ENCODE measurements around the gene GANAB.
A peak's percentile ranks its signal among the peaks of the same experiment; 100 is the strongest.
"Not testable (repeated sequence)": the region's sequence is repeated elsewhere in the genome, so short reads cannot be mapped to it uniquely, and the experiment has no call there.

GANAB gene

GRCh38 chr11:62621027-62621566 is 25.3 kb downstream of the GANAB start:
- no peak for DNase-seq

GRCh38 chr11:62616957-62617356 is 29.5 kb downstream of the GANAB start:
- DNase-seq: not testable (repeated sequence)

GRCh38 chr11:62615521-62615920 is 30.9 kb downstream of the GANAB start:
- no peak for DNase-seq

GRCh38 chr11:62614275-62614674 is 32.1 kb downstream of the GANAB start:
- peak; percentile 62 for DNase-seq

GRCh38 chr11:62613291-62613778 is 33.1 kb downstream of the GANAB start:
- DNase-seq: no peak

DNA sequence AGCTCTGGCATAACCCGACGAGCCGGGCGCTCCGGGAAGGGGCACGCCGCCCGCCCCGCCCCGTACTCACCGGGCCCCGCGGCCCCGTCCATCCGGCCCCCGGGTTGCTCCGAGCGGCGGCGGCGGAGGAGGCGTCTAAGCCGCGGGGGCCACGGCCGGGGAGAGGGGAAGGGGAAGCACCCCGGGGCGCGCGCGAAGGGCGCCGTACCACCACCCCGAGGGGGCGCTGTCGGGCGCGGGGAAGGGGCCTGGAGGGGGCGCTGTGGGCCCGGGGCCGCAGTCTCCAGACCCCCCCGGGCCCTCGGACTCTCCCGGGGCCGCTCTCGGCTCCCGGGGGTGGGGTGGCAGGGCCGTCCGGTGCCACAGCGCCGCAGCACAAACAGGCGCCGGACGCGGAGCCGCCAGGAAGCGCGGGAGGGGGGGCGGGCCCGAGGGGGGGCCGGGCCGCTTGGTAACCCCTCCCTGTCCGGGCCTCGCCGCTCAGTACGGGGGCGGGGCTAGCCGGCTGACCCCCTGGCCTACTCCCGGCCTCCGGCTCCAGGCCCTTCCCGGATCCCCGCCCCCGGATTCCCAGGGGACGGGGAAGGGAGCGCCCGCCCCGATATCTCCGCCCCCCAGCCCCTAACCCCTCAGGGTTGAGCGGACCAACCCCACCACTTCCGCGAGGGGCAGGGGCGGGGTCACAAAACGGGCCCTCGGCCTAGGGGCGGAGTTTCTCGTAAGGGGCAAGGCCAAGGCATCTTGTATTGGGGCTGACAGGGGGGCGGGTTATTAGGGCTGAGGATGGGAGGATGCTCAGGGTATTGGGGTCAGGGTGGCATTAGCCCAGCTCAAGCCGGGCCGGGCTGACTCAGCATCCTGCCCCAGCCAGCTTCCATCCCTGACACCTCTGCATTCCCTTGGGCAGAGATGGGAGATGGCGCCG is 33.8 kb downstream of the GANAB start, which contains the start of the genes EML3 and ROM1:
EML3 (minus strand) TSS at position 410 of the 925 bp plus-strand sequence; CDS start at position 92, 318 bp downstream.
ROM1 (plus strand) TSS at position 892 of the 925 bp plus-strand sequence; CDS start at position 917, 25 bp downstream.
- DNase-seq: peak; percentile 87

DNA sequence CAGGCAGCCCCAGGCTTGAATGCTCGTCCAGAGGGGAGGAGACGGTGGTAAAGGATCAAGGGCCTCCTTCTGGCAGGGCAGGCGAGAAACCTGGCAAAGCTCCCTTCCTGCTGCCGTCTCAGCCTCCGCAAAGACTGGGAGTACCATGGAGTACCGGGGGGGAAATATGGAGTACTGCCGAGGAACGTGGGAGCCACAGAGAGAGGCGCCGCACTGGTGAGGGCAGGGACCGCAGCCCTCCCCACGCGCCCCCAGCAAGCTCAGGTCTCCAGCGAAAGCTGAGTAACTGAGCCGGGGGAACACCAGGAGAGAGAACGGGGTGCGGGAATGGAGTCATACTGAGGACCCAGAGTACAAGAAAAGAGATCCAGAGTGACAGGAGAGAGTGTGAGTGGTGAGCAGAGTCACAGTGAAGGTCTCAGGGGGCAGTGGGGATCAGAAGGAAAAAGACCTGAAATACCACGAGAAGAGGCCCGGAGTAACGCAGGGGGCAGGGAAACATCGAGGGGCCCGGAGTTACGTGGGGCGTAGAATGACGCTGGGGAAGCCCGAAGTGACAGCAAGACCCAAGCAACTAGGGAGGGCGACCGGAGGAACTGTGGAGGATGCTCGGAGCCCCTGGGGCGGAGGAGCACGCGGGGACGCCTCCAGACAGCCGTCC is 34.6 kb downstream of the GANAB start:
- peak; percentile 61 for DNase-seq

DNA sequence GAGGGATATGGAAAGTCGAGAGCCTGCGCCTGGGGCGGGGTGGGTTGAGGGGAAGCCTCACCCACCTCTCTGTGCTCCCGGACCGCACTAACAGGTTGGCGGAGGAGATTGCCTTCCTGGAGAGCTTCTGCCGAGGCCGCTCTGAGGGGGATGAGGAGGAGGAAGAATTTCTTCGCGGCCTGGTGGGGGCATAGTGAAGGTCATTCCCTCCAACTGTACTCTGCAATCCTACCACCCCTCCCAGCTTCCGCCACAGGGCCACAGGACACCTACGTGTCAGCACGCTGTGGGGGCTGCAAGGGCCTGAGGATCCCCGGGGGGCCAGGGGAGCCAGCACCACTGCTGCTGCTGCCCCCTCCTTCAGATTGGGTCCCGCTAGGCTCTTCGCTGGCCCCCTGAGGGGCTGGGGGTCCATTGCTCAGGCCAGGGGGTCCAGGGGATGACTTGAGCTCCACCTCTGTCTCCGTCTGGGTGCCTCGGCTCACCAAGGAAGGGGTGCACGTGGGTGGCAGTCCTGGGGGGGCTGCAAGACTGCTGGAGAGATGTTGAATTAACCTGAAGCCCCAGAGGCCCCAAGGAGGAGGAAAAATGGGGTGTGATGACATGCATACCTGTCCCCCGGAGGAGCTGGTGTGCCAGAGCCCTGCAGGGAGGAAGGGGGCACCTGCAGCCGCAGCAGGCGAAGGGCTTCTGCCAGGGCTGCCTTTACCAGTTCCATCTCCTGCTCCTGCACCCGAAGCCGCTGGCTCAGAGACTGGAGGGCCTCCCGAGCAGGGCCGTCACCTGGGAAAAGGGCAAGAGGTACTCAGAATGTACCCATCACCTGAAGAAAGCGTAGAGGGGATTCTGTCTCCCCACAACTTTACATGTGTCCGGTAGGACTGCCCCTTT is 35.4 kb downstream of the GANAB start:
- DNase-seq: no peak

- DNase-seq: no peak
Measured at GRCh38 chr11:62610403-62610802, 36.0 kb downstream of the GANAB start.

DNA sequence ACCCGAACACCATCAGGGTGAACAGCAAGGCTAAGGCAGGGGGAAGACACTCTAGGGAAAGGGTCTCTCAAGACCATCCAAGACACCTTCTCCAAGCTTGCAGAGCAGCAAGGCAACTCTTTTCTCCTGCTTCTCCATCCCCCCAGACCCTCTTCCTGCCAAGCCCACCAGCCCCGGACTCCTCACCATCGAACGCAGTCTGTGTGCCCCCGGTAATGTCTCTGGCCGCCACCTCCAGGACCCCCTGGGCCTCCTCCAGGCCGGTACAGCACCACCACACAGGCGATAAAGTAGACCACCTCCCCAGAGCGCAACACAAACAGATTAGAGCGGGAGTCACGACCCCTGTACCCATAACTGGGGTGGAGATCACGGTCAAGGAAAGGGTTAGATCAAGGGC is 37.6 kb downstream of the GANAB start:
- no peak for DNase-seq

GRCh38 chr11:62607714-62608113 is 38.7 kb downstream of the GANAB start:
- DNase-seq: no peak

GRCh38 chr11:62605902-62606301 is 40.5 kb downstream of the GANAB start:
- DNase-seq: no peak

GRCh38 chr11:62605467-62605866 is 40.9 kb downstream of the GANAB start:
- DNase-seq: no peak

DNA sequence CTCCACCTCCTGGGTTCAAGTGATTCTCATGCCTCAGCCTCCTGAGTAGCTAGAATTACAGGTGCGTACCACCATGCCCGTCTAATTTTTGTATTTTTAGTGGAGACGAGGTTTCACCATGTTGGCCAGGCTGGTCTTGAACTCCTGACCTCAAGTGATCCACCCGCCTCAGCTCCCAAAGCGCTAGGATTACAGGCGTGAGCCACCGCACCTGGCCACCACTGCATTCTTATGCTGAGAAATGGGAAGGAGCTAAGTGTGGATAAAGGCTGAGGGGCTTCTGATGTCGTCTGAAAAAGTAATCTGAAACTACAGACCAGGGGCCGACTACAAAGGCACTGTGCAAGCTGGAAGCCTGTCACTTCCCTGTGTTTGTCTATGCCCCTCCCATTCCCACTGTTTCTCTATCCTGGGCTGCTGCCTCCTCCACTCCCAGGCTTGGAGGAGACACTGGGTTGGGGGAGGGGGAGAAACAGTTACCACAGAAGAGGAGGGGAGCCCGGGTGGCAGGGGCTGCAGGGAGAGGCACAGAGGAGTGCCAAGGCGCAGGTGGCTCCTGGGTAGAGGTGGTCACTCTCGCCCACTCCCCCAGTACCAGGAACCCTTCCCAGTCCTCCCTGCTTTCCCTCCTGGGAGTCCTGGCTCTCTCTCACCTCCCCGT is 41.8 kb downstream of the GANAB start:
- DNase-seq: no peak

DNA sequence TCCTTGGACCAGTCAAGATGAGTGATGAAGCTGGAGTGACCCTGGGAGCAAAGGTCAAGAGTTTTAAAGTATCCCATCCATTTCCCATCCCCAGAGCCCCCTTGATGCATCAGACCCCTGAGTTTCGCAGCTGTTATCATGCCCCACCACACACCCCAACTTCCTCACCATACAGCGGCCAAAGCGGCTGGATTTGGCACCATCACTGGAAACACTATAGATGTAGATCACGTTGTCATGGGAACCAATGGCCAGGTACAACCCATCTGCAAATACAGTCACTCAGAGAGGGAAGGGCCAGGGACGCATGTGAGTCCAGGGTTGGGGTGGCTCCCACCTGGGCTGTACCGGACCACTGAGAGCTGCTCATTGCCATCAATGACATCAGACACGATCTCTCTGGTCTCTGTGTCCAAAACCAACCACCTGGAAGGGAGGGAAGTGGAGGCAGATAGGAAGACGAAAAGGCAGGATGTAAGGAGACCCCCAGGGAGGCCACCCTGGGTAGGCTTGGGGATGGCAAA is 42.6 kb downstream of the GANAB start:
- no peak for DNase-seq

DNA sequence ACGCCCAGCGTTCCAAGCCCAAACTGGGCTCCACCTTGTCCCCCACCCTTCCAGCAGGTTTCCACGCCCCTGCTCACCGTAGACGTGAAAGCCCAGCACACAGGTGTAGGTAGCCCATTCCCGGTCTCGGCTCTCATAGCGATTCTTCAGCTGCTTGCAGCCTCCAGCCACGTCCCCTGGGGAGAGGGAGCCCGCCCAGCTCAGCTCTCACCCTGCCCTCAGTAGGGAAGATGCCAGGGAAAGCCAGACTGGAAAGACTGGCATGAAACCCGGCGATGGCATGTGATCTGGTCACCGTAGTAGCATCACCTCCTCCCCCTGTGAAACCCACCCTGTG is 43.4 kb downstream of the GANAB start:
- DNase-seq: no peak

DNA sequence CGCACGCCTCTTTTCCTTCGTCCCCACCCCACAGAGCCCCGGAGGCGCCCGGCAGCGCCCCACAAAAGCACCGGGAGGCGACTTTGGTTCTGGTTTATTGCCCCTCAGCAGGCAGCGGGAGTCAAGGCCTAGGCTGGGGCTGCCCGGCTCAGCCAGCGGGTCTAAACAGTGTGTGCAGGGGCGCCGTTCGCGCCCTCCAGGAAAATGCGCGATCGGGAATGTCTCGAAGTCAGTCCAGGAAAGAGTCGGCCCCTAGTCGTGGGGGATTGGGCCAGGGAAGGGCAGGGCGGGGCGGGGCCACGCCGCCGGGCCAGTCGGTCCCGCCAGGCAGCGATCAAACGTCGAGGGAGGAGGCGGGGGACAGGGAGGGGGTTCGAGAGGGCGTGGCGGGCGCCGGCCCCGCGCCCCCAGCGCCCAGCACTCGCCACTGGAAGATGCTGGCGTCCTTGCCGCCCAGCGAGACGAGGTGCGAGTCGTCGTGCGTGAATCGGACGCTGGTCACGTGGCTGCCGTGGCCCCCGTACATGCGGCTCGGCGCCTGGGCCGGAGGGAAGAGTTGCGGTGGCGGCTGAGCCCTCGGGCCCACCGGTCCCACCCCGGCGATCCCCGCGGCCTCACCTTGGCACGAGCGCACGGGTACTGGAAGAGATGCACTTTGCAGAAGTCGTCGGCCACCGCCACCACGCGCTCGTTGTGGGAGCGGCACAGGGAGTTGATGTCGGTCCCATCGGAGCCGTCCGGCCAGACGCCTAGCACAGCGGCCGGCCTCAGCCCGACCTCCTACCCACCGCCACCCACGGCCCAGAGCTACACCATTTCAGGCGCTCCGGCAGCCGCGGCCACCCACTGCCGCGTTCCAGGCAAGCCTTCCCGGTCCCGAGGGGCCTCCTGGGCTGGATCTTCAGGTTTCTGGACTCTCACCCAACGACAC is 44.0 kb downstream of the GANAB start:
- peak; percentile 36 for DNase-seq

DNA sequence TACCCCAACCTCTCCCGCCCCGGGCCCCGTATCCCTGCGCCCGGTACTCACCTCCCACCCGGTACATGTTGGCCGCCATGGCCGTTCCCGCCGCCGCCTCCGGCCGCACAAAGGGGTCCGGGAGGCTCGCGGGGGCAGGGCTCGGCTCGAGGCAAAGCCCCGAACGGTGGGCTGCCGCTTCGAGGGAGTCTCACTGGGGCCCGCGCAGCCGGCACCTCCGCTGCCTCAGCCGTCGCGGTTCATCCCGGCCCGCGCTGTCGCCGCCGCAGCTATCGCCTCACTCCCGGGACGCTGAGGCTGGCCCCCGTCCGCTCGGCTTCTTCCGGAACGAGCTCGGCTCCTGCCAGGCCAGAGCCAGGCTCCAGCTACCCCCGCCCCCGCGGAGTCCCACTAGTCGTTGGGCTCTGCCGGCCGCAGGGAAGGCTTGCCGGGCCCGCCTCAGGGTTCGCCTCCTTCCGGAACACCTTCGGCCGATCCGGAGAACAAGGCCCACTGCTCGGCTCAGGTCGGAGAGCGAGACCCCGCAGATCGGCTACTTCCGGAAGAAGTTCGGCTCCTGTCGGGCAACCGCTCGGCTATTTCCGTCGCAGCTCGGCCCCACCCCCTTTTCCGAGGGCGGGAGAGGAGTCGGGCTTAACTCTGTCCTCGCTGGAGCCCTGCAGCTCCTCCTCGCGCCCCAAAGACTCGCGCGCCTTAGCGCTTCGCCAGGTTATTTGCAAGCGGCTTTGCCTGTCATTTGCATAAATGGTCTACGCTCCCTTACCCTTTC is 44.9 kb downstream of the GANAB start, which contains the start of gene MTA2:
MTA2 (minus strand) TSS at position 494 of the 769 bp plus-strand sequence; CDS start at position 79, 415 bp downstream.
- peak; percentile 99 for DNase-seq

GRCh38 chr11:62601122-62601371 is 45.4 kb downstream of the GANAB start:
- no peak for DNase-seq

All from stimulated activated CD4-positive, alpha-beta T cell treated with anti-CD3 and anti-CD28 coated beads, Interleukin-4, amount 100 ng/mL, for 1 hour (primary cell).